ENCODE measurements around the gene SOX10.

DNA sequence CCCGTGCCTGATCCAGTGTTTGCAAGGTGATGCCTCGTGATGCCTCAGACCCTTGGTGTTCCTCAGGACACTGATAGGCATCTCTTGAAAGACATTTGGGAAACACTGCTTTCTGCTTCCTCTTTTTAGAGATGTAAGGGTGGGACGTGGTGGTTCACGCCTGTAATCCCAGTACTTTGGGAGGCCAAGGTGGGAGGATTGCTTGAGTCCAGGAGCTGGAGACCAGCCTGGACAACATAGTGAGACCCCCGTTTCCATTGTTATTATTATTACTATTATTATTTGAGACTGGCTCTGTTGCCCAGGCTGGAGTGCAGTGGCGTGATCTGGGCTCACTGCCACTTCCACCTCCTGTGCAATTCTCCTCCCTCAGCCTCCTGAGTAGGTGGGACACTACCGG lies 6.5 kb upstream of the SOX10 start:
- TF ChIP-seq, protein P1, sequence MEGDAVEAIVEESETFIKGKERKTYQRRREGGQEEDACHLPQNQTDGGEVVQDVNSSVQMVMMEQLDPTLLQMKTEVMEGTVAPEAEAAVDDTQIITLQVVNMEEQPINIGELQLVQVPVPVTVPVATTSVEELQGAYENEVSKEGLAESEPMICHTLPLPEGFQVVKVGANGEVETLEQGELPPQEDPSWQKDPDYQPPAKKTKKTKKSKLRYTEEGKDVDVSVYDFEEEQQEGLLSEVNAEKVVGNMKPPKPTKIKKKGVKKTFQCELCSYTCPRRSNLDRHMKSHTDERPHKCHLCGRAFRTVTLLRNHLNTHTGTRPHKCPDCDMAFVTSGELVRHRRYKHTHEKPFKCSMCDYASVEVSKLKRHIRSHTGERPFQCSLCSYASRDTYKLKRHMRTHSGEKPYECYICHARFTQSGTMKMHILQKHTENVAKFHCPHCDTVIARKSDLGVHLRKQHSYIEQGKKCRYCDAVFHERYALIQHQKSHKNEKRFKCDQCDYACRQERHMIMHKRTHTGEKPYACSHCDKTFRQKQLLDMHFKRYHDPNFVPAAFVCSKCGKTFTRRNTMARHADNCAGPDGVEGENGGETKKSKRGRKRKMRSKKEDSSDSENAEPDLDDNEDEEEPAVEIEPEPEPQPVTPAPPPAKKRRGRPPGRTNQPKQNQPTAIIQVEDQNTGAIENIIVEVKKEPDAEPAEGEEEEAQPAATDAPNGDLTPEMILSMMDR (IDR thresholded peaks at IDR 0.05) = no peak
- TF ChIP-seq EP300 (IDR thresholded peaks at IDR 0.05) = no peak
- no peak for TF ChIP-seq POLR2A (IDR thresholded peaks at IDR 0.05)

Data from tibial nerve (tissue), 4 donors.